GM19455 (cell line): Measurements from ENCODE around the gene PRRC2B.
"Not testable (repeated sequence)": the region's sequence is repeated elsewhere in the genome, so short reads cannot be mapped to it uniquely, and the experiment has no call there.

Experiments used
- ATAC-seq: cut with Tn5 transposase; IDR thresholded peaks from one replicate; pipeline ENCODE4 v1.9.1; 2021; ENCODE audit not compliant: unreplicated experiment

The PRRC2B gene

GRCh38 chr9:131469356-131469755 lies 75.5 kb downstream of the PRRC2B start:
- ATAC-seq = no peak

DNA sequence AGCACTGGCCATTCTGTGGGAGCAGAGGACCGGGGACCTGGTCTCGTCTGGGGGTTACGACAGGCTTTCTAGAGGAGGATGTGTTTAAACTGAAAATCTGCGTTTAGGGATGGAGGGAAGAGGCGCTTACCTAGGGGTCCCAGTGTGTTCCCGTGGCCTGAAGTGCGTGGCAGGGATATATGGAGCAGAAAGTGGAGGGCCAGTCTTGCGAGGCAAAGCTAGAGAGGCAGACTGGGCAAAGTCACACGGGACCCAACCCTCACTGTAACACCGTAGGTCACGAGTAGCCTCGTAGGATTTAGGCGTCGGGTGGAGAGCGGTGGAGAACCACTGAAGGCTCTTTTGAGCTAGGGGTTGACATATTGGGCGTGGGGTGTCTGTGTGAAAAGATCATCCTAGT lies 76.1 kb downstream of the PRRC2B start:
- ATAC-seq = no peak

- ATAC-seq = no peak
These were observed 76.7 kb downstream of the PRRC2B start for GRCh38 chr9:131470581-131470991.

GRCh38 chr9:131472085-131472484 lies 78.2 kb downstream of the PRRC2B start:
- not testable (repeated sequence) for ATAC-seq

DNA sequence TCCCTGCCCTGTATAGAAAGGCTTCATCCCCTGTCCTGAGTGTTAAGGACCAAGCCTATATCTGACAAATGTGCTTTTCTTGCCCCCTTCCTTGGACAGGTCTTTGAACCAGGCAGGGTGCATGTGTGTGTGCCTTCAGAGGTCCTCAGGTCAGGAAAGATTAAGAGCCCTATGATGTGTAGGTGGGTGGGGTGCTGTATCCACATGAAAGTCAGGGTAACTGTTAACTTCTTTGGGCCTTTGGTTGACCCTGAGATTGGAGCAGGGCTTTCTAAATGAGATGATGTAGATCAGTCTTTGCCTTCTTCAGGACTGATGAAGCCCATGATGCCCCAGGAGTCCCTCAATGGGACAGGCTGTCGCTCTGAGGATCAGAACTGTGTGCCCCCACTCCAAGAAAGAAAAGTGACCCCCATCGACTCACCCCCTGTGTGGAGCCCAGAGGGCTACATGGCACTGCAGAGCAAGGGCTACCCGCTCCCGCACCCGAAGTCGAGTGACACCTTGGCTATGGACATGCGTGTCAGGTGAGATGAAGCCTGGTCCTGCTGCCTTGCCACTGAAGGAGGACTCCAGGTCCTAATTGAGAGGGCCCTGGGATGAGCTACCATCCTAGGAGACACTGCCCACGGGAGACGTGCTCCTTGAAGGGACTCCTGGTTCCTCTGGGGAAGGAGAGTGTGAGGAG lies 79.5 kb downstream of the PRRC2B start:
- no peak for ATAC-seq

GRCh38 chr9:131473891-131474290 lies 80.0 kb downstream of the PRRC2B start:
- ATAC-seq = no peak

GRCh38 chr9:131474711-131475110 lies 80.8 kb downstream of the PRRC2B start:
- no peak for ATAC-seq

- no peak for ATAC-seq
These were observed 81.4 kb downstream of the PRRC2B start for GRCh38 chr9:131475111-131475955.

DNA sequence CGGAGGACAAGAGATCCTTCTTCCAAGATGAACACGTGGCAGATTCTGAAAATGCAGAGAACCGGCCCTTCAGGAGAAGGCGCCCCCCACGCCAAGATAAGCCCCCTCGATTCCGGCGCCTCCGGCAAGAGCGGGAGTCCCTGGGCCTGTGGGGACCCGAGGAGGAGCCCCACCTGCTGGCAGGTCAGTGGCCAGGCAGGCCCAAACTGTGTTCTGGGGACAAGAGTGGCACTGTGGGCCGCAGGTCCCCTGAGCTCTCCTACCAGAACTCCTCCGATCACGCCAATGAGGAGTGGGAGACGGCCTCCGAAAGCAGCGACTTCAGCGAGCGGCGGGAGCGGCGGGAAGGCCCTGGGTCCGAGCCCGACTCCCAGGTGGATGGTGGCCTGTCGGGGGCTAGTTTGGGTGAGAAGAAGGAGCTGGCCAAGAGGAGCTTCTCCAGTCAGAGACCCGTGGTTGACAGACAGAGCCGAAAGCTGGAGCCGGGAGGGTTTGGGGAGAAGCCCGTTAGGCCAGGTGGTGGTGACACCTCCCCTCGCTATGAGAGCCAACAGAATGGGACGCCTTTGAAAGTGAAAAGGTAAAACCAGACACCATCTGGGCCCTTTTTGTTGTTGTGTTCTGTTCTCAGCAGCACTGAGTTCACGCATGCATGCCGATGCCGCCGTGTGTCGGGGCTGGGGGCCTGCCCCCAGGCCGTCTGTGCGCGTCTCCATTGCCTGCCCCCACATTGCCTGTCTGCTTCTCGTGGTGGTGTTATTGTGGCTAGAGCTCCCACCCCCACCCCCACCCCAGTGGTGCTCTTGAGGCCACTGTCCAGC lies 82.3 kb downstream of the PRRC2B start:
- no peak for ATAC-seq

- no peak for ATAC-seq
These were observed 83.0 kb downstream of the PRRC2B start for GRCh38 chr9:131476777-131477345.

DNA sequence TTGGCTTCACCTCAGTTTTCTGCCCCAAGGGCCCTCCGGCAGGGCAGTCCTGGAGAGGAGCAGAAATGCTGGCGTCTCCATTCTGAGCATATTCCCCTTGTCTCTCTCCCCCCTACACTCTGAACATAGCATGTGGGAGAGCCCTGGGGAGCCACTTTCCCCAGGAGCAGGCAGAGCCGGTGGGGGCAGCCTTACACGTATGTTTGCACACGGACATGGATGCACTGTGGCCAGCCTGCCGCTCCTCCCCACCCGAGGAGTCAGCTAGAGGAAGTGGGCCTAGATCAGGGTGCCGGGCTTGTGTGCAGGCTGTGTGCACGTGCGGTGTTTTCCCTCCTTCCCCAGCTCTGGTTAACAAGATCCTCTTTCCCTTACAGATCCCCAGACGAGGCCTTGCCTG lies 83.5 kb downstream of the PRRC2B start:
- ATAC-seq = no peak

DNA sequence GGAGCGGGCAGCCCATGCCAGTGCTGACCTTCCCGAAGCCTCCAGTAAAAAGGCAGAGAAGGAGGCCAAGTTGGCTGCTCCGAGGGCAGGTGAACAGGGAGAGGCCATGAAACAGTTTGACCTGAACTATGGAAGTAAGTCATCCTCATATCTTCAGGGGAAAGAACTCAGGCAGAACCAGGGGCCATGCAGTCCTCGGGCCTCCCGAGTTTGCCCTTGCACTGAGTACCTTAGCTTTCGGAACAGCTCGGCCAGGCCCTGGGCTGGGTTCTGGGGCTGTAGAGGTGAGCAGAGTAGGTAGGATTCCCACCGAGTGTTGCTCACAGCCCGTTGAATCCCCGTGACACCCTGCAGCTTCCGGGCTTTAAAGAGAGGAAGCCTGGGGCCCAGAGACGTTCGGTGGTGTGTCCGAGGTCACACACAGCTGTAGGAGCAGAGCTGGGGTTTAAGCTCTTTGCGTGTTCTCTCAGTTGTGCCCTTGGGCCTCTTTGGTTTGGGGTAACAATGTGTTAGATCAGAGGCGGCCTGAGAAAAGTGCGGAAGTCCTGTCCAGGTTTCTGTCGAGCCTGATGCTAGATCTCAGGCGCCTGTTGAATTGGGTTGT lies 84.0 kb downstream of the PRRC2B start:
- ATAC-seq = no peak

- ATAC-seq = no peak
These were observed 84.6 kb downstream of the PRRC2B start for GRCh38 chr9:131478421-131478868.

DNA sequence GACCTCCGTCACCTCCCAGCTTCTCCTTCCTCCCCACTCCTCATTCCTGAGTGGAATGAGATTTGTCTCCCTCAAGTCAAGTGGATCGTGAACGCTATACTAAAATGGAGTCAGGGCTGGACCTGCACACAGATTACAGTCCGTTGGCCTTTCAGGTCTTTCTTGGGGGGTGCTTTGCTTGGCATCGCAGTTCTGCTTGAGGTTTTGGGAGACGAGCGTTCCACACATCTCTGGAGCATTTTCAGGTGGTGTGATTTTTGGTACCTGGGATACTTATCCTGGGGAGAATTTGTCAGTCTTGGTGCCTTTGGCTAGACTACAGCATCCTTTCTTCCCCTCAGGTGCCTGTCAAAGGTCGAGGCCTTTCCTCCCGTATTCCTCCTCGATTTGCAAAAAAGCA lies 85.0 kb downstream of the PRRC2B start:
- no peak for ATAC-seq

DNA sequence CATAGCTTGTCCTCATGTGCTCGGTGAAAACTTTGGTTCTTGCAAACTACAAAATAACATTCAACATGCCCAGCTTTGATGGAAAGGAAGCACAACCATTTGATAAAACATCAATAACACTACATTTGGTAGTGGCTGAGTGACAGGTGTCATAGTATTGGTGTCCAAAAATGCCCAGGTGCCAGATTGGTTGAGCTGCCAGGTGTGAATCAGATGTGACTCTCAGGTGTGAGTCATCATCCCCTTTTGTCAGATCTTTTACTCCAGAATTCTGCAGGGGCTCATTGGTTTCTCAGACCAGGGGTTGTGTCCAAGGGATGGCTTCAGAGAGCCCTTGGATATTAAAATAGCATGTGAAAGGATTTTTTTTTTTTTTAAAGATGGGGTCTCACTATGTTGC lies 86.4 kb downstream of the PRRC2B start:
- ATAC-seq = no peak

- no peak for ATAC-seq
These were observed 87.8 kb downstream of the PRRC2B start for GRCh38 chr9:131481441-131482342.

DNA sequence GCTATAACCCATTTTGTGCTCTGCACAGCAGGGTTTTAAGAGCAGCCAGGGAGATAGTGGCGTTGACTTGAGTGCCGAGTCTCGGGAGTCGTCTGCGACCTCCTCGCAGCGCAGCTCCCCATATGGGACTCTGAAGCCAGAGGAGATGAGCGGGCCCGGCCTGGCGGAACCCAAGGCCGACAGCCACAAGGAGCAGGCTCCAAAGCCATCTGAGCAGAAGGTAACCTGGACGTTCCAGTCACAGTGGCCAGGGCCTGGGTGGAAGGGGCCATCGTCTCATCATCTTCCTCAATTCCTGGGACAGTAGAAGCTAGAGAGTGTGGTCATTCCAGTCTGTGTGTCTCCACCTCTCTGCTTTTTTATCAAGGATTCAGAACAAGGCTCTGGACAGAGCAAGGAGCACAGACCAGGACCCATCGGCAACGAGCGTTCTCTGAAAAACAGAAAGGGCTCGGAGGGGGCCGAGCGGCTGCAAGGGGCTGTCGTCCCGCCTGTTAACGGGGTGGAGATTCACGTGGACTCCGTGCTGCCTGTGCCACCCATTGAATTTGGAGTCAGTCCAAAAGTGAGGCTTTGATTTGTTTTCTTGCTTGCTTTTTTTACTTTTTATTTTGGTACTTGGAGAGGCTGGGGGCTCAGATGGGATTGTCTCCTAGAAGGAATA lies 88.6 kb downstream of the PRRC2B start:
- no peak for ATAC-seq

- no peak for ATAC-seq
These were observed 89.6 kb downstream of the PRRC2B start for GRCh38 chr9:131483319-131484050.
